Nephron progenitor cell (in vitro differentiated cells): Measurements from ENCODE around the gene TMPRSS9.

Experiments
- DNase-seq: peaks from one replicate; pipeline ENCODE4 v3.0.0; 2021
- H3K27ac Mint-ChIP-seq: 2 replicates; pipeline ENCODE4 v1.8.0; 2021; ENCODE audit warnings: mild to moderate bottlenecking, moderate library complexity, mixed read lengths
- H3K27me3 Mint-ChIP-seq: 2 replicates; pipeline ENCODE4 v1.8.0; 2021; ENCODE audit warnings: mild to moderate bottlenecking, low read depth, mixed read lengths; ENCODE audit not compliant: poor library complexity
- H3K36me3 Mint-ChIP-seq: 2 replicates; pipeline ENCODE4 v1.8.0; 2021; ENCODE audit warnings: low read depth, mixed read lengths
- H3K4me1 Mint-ChIP-seq: 2 replicates; pipeline ENCODE4 v1.8.0; 2021; ENCODE audit warnings: mixed read lengths
- H3K4me3 Mint-ChIP-seq: 2 replicates; pipeline ENCODE4 v1.8.0; 2021; ENCODE audit warnings: mild to moderate bottlenecking, moderate library complexity, mixed read lengths
- H3K9me3 Mint-ChIP-seq: 2 replicates; pipeline ENCODE4 v1.8.0; 2021; ENCODE audit warnings: mild to moderate bottlenecking, moderate library complexity, mixed read lengths
- CTCF ChIP-seq: fragments of 200-600 bp; sonication (generic); IDR thresholded peaks from 2 replicates; pipeline ENCODE4 v1.5.0; 2021; ENCODE audit warnings: antibody characterized with exemption

The TMPRSS9 gene

GRCh38 chr19:2375353-2376121 lies 15.5 kb downstream of the TMPRSS9 start:
- H3K27ac Mint-ChIP-seq = no peak overlapping the region
- no peak overlapping the region for H3K4me3 Mint-ChIP-seq
- peaks cover 26% of the 10 kb centered on the region for H3K9me3 Mint-ChIP-seq
- no peak for TF ChIP-seq CTCF
- H3K27me3 Mint-ChIP-seq = peaks cover 13% of the 10 kb centered on the region
- DNase-seq = no peak
- peaks cover 24% of the 10 kb centered on the region for H3K4me1 Mint-ChIP-seq
- H3K36me3 Mint-ChIP-seq = no peaks in the 10 kb centered on the region

- Mint-ChIP-seq H3K27ac (peak overlapping the region; percentile 16), H3K4me1 (peaks cover 33% of the 10 kb centered on the region), H3K9me3 (peaks cover 36% of the 10 kb centered on the region), H3K4me3 (peak overlapping the region; percentile 5), H3K27me3 (peaks cover 12% of the 10 kb centered on the region), H3K36me3 (no peaks in the 10 kb centered on the region)
- TF ChIP-seq CTCF = no peak
- DNase-seq = no peak
These were observed 16.9 kb downstream of the TMPRSS9 start for GRCh38 chr19:2376784-2377519.

GRCh38 chr19:2380567-2380966 lies 20.5 kb downstream of the TMPRSS9 start:
- DNase-seq = no peak
- Mint-ChIP-seq H3K27me3 (peaks cover 17% of the 10 kb centered on the region), H3K4me3 (no peak overlapping the region), H3K4me1 (peaks cover 38% of the 10 kb centered on the region), H3K27ac (peak overlapping the region; percentile 84), H3K9me3 (peaks cover 36% of the 10 kb centered on the region), H3K36me3 (no peaks in the 10 kb centered on the region)
- TF ChIP-seq CTCF = no peak

GRCh38 chr19:2381148-2381820 lies 21.2 kb downstream of the TMPRSS9 start:
- Mint-ChIP-seq H3K27me3 (peaks cover 17% of the 10 kb centered on the region), H3K27ac (peak overlapping the region; percentile 84), H3K9me3 (peaks cover 36% of the 10 kb centered on the region), H3K4me3 (no peak overlapping the region), H3K4me1 (peaks cover 33% of the 10 kb centered on the region), H3K36me3 (no peaks in the 10 kb centered on the region)
- DNase-seq = peak; percentile 34
- no peak for TF ChIP-seq CTCF

- Mint-ChIP-seq H3K36me3 (no peaks in the 10 kb centered on the region), H3K9me3 (peaks cover 34% of the 10 kb centered on the region), H3K27ac (no peak overlapping the region), H3K4me1 (peaks cover 28% of the 10 kb centered on the region), H3K4me3 (no peak overlapping the region), H3K27me3 (peaks cover 21% of the 10 kb centered on the region)
- DNase-seq = no peak
- TF ChIP-seq CTCF = no peak
These were observed 22.6 kb downstream of the TMPRSS9 start for GRCh38 chr19:2382530-2383222.
